Astrocyte of the spinal cord (primary cell): ENCODE results near the gene TBX10.

Experiments used
- DNase-seq: peaks from one replicate; pipeline ENCODE4 v3.0.0; 2011; ENCODE audit warnings: low read depth, low spot score
- H3K4me3 ChIP-seq: 2 replicates; pipeline ENCODE4 v1.5.1; 2011; ENCODE audit warnings: low read depth, mild to moderate bottlenecking, low read length, moderate library complexity
- CTCF ChIP-seq: IDR thresholded peaks from 2 replicates; pipeline ENCODE4 v1.5.1; 2012; ENCODE audit warnings: low read depth, mild to moderate bottlenecking, low read length, inconsistent platforms
- in situ Hi-C: cut with HindIII; loops from 2 replicates; pipeline ENCODE4 v1.10.0; 2017; ENCODE audit warnings: low sequenced_read_pairs

Gene TBX10

GRCh38 chr11:67644042-67644441 lies 4.5 kb upstream of the TBX10 start:
- no peak for DNase-seq
- in situ Hi-C loops = no loop called here
- peak; percentile 38 for TF ChIP-seq CTCF
- no peak overlapping the region for H3K4me3 ChIP-seq

GRCh38 chr11:67642173-67643120 lies 2.9 kb upstream of the TBX10 start:
- no peak overlapping the region for H3K4me3 ChIP-seq
- no peak for TF ChIP-seq CTCF
- no peak for DNase-seq
- in situ Hi-C loops = no loop called here

GRCh38 chr11:67641338-67642172 lies 2.0 kb upstream of the TBX10 start:
- H3K4me3 ChIP-seq = no peak overlapping the region
- DNase-seq = no peak
- in situ Hi-C loops = no loop called here
- no peak for TF ChIP-seq CTCF

- no peak overlapping the region for H3K4me3 ChIP-seq
- in situ Hi-C loops = no loop called here
- no peak for TF ChIP-seq CTCF
- no peak for DNase-seq
Observed at GRCh38 chr11:67640758-67641337, 1.3 kb upstream of the TBX10 start.

- peak; percentile 73 for TF ChIP-seq CTCF
- peak; percentile 8 for DNase-seq
- in situ Hi-C loops = no loop called here
- H3K4me3 ChIP-seq = no peak overlapping the region
Observed at GRCh38 chr11:67640021-67640757, 626 bp upstream of the TBX10 start.
